ENCODE results near the gene HTR5A.

HTR5A gene

GRCh38 chr7:155119801-155120382 lies 49.8 kb downstream of the HTR5A start:
- H3K79me2 ChIP-seq (ENCODE audit: insufficient read depth, low read length) = no peaks in the 10 kb centered on the region
- H3K27ac ChIP-seq (ENCODE audit: low read length) = no peak overlapping the region
- TF ChIP-seq EZH2 (IDR thresholded peaks at IDR 0.05; ENCODE audit: borderline replicate concordance, low read depth, low read length, severe bottlenecking) = no peak
- TF ChIP-seq CTCF (IDR thresholded peaks at IDR 0.05; ENCODE audit: borderline replicate concordance, extremely low read depth, low read length, poor library complexity, severe bottlenecking) = no peak
- H3K27me3 ChIP-seq (ENCODE audit: insufficient read depth, low read length, poor library complexity) = no peaks in the 10 kb centered on the region
- H3K4me1 ChIP-seq (ENCODE audit: insufficient read depth, low read length) = no peaks in the 10 kb centered on the region
- H2AFZ ChIP-seq (ENCODE audit: low read depth, low read length) = no peak overlapping the region
- no peak overlapping the region for H3K4me3 ChIP-seq (ENCODE audit: low read depth in 1 of 2, low read length in 2 of 2)
- H3K36me3 ChIP-seq (ENCODE audit: insufficient read depth, low read length) = no peaks in the 10 kb centered on the region
- no peak overlapping the region for H3K4me2 ChIP-seq (ENCODE audit: insufficient read depth, low read length)
- no peak for DNase-seq
- ATAC-seq (ENCODE audit: insufficient read depth, low read depth) = no peak
- peaks cover 7% of the 10 kb centered on the region for H3K9me3 ChIP-seq (ENCODE audit: insufficient read depth, low read length, severe bottlenecking)
- no peak overlapping the region for H3K9ac ChIP-seq (ENCODE audit: low read depth, low read length)
- H4K20me1 ChIP-seq (ENCODE audit: insufficient read depth, low read length) = no peaks in the 10 kb centered on the region

GRCh38 chr7:155120460-155120859 lies 50.3 kb downstream of the HTR5A start:
- Histone ChIP-seq H3K79me2 (ENCODE audit: insufficient read depth, low read length) (no peaks in the 10 kb centered on the region), H3K4me2 (ENCODE audit: insufficient read depth, low read length) (no peak overlapping the region), H3K9ac (ENCODE audit: low read depth, low read length) (no peak overlapping the region), H4K20me1 (ENCODE audit: insufficient read depth, low read length) (no peaks in the 10 kb centered on the region), H3K9me3 (ENCODE audit: insufficient read depth, low read length, severe bottlenecking) (peaks cover 7% of the 10 kb centered on the region), H3K4me1 (ENCODE audit: insufficient read depth, low read length) (no peaks in the 10 kb centered on the region), H3K36me3 (ENCODE audit: insufficient read depth, low read length) (no peaks in the 10 kb centered on the region), H3K27me3 (ENCODE audit: insufficient read depth, low read length, poor library complexity) (no peaks in the 10 kb centered on the region), H3K4me3 (ENCODE audit: low read depth in 1 of 2, low read length in 2 of 2) (no peak overlapping the region), H2AFZ (ENCODE audit: low read depth, low read length) (no peak overlapping the region), H3K27ac (ENCODE audit: low read length) (no peak overlapping the region)
- ATAC-seq (ENCODE audit: insufficient read depth, low read depth) (no peak), DNase-seq (no peak)
- TF ChIP-seq EZH2 (IDR thresholded peaks at IDR 0.05; ENCODE audit: borderline replicate concordance, low read depth, low read length, severe bottlenecking) (no peak), CTCF (IDR thresholded peaks at IDR 0.05; ENCODE audit: borderline replicate concordance, extremely low read depth, low read length, poor library complexity, severe bottlenecking) (no peak)

GRCh38 chr7:155122831-155123230 lies 52.7 kb downstream of the HTR5A start:
- no peaks in the 10 kb centered on the region for H3K36me3 ChIP-seq (ENCODE audit: insufficient read depth, low read length)
- no peaks in the 10 kb centered on the region for H3K27me3 ChIP-seq (ENCODE audit: insufficient read depth, low read length, poor library complexity)
- no peaks in the 10 kb centered on the region for H3K79me2 ChIP-seq (ENCODE audit: insufficient read depth, low read length)
- no peak overlapping the region for H3K4me2 ChIP-seq (ENCODE audit: insufficient read depth, low read length)
- H4K20me1 ChIP-seq (ENCODE audit: insufficient read depth, low read length) = no peaks in the 10 kb centered on the region
- TF ChIP-seq CTCF (IDR thresholded peaks at IDR 0.05; ENCODE audit: borderline replicate concordance, extremely low read depth, low read length, poor library complexity, severe bottlenecking) = no peak
- TF ChIP-seq EZH2 (IDR thresholded peaks at IDR 0.05; ENCODE audit: borderline replicate concordance, low read depth, low read length, severe bottlenecking) = no peak
- no peak overlapping the region for H2AFZ ChIP-seq (ENCODE audit: low read depth, low read length)
- no peak for DNase-seq
- H3K4me3 ChIP-seq (ENCODE audit: low read depth in 1 of 2, low read length in 2 of 2) = no peak overlapping the region
- no peak for ATAC-seq (ENCODE audit: insufficient read depth, low read depth)
- peaks cover 7% of the 10 kb centered on the region for H3K9me3 ChIP-seq (ENCODE audit: insufficient read depth, low read length, severe bottlenecking)
- no peaks in the 10 kb centered on the region for H3K4me1 ChIP-seq (ENCODE audit: insufficient read depth, low read length)
- H3K27ac ChIP-seq (ENCODE audit: low read length) = no peak overlapping the region
- H3K9ac ChIP-seq (ENCODE audit: low read depth, low read length) = no peak overlapping the region
